OCI-LY3 (cell line): Measurements from ENCODE around the gene RASL10A.

Experiments used
- CTCF ChIP-seq: fragments of 200-600, 300-600 bp; sonication (generic); IDR thresholded peaks from 2 replicates; pipeline ENCODE4 v1.5.1; 2014; ENCODE audit warnings: antibody characterized with exemption, low read length, low read depth
- EZH2phosphoT487 ChIP-seq: fragments of 200-600 bp; shearing (Covaris generic); IDR thresholded peaks from 2 replicates; pipeline ENCODE4 v1.6.1; 2018; ENCODE audit warnings: antibody characterized with exemption, mixed run types, low read depth

GRCh38 chr22:29270475-29271271 is 44.8 kb downstream of the RASL10A start:
- no peak for TF ChIP-seq CTCF
- TF ChIP-seq EZH2phosphoT487: no peak
